Gastroesophageal sphincter (tissue), 3 donors: ENCODE measurements around the gene PIK3R5.

Experiments used
- CTCF ChIP-seq, 4 experiments: fragments of 200-600 bp in 2 of 4; fragments of 450-650 bp in 2 of 4; sonication (generic) in 1 of 4; IDR thresholded peaks; one replicate each; pipeline ENCODE4 v1.5.1; 2017 to 2019; ENCODE audit warnings: antibody characterized with exemption in 4 of 4, mild to moderate bottlenecking in 2 of 4, moderate library complexity in 2 of 4
- EP300 ChIP-seq: sonication (generic); formaldehyde crosslinking; IDR thresholded peaks from one replicate; pipeline ENCODE4 v1.6.1; 2017; ENCODE audit warnings: antibody characterized with exemption, mild to moderate bottlenecking
- POLR2A ChIP-seq, 2 donors: fragments of 450-650 bp; IDR thresholded peaks; one replicate each; pipeline ENCODE4 v1.6.1; 2017; ENCODE audit warnings: antibody characterized with exemption in 2 of 2, mild to moderate bottlenecking in 2 of 2, moderate library complexity in 1 of 2
- POLR2AphosphoS5 ChIP-seq: sonication (generic); formaldehyde crosslinking; IDR thresholded peaks from one replicate; pipeline ENCODE4 v1.6.1; 2017; ENCODE audit warnings: antibody characterized with exemption

GRCh38 chr17:9002606-9003354 lies 37.3 kb upstream of the PIK3R5 start:
- TF ChIP-seq POLR2A (IDR thresholded peaks at IDR 0.05) (peak in 1 of 2 donors; percentile 27), POLR2AphosphoS5 (peak; percentile 25), CTCF (IDR thresholded peaks at IDR 0.05) (peak in 3 of 4 experiments; percentile 49 to 70 (median 63)), EP300 (no peak)
